ENCODE measurements around the gene ARHGEF10L. TPM values are rescaled to one million over a fixed set of nuclear protein-coding genes. Genes with fewer than 3 reads are reported as not detected.
A peak's percentile ranks its signal among the peaks of the same experiment; 100 is the strongest.

The ARHGEF10L gene
- total RNA-seq, 1 donor from 2014 or later: 57.9 TPM

GRCh38 chr1:17611991-17612390 is 72.5 kb downstream of the ARHGEF10L start:
- H3K36me3 ChIP-seq: no peaks in the 10 kb centered on the region

GRCh38 chr1:17612831-17613230 is 73.3 kb downstream of the ARHGEF10L start:
- no peaks in the 10 kb centered on the region for H3K9me3 ChIP-seq
- peaks cover 3% of the 10 kb centered on the region for H3K36me3 ChIP-seq
- no peak for TF ChIP-seq CTCF (IDR thresholded peaks at IDR 0.05)
- no peak for ATAC-seq
- intact Hi-C loops (cut with DNase I): loop anchor here (10.0 kb wide), 1 partner anchor 118 kb away; no protein-coding TSS in a partner anchor
- H3K27me3 ChIP-seq (ENCODE audit: low read depth): no peaks in the 10 kb centered on the region
- no peak overlapping the region for H3K27ac ChIP-seq
- DNase-seq: no peak
- no peak overlapping the region for H3K4me3 ChIP-seq
- peaks cover 10% of the 10 kb centered on the region for H3K4me1 ChIP-seq

More at GRCh38 chr1:17611991-17612390, 72.5 kb downstream of the ARHGEF10L start:
- intact Hi-C loops (cut with DNase I): loop anchor here (10.0 kb wide), 1 partner anchor 117 kb away; no protein-coding TSS in a partner anchor
- DNase-seq: no peak
- no peak for ATAC-seq
- Histone ChIP-seq H3K4me1 (peaks cover 10% of the 10 kb centered on the region), H3K27ac (no peak overlapping the region), H3K9me3 (no peaks in the 10 kb centered on the region), H3K27me3 (ENCODE audit: low read depth) (no peaks in the 10 kb centered on the region), H3K4me3 (no peak overlapping the region)
- TF ChIP-seq CTCF (IDR thresholded peaks at IDR 0.05): no peak

GRCh38 chr1:17614586-17614985 is 75.1 kb downstream of the ARHGEF10L start:
- Histone ChIP-seq H3K36me3 (peaks cover 3% of the 10 kb centered on the region), H3K4me1 (peaks cover 10% of the 10 kb centered on the region), H3K9me3 (no peaks in the 10 kb centered on the region), H3K27me3 (ENCODE audit: low read depth) (no peaks in the 10 kb centered on the region), H3K27ac (no peak overlapping the region), H3K4me3 (no peak overlapping the region)
- no peak for ATAC-seq
- no peak for DNase-seq
- no peak for TF ChIP-seq CTCF (IDR thresholded peaks at IDR 0.05)
- intact Hi-C loops (cut with DNase I): loop anchor here (10.0 kb wide), 1 partner anchor 120 kb away; no protein-coding TSS in a partner anchor

GRCh38 chr1:17615157-17615556 is 75.7 kb downstream of the ARHGEF10L start:
- intact Hi-C loops (cut with DNase I): loop anchor here (10.0 kb wide), 1 partner anchor 120 kb away; no protein-coding TSS in a partner anchor
- no peak overlapping the region for H3K4me3 ChIP-seq
- TF ChIP-seq CTCF (IDR thresholded peaks at IDR 0.05): no peak
- peaks cover 3% of the 10 kb centered on the region for H3K36me3 ChIP-seq
- no peak for DNase-seq
- peaks cover 10% of the 10 kb centered on the region for H3K4me1 ChIP-seq
- peak in 1 of 2 donors; percentile 29 for ATAC-seq
- no peak overlapping the region for H3K27ac ChIP-seq
- H3K9me3 ChIP-seq: no peaks in the 10 kb centered on the region
- no peaks in the 10 kb centered on the region for H3K27me3 ChIP-seq (ENCODE audit: low read depth)

- ATAC-seq (no peak), DNase-seq (no peak)
- Histone ChIP-seq H3K27ac (no peak overlapping the region), H3K4me1 (peaks cover 10% of the 10 kb centered on the region), H3K4me3 (no peak overlapping the region), H3K36me3 (peaks cover 3% of the 10 kb centered on the region), H3K27me3 (ENCODE audit: low read depth) (no peaks in the 10 kb centered on the region), H3K9me3 (no peaks in the 10 kb centered on the region)
- TF ChIP-seq CTCF (IDR thresholded peaks at IDR 0.05): no peak
- intact Hi-C loops (cut with DNase I): loop anchor here (10.0 kb wide), 1 partner anchor 121 kb away; no protein-coding TSS in a partner anchor
These were observed 76.5 kb downstream of the ARHGEF10L start for GRCh38 chr1:17615959-17616358.

Measured in lower lobe of right lung (tissue), 2 donors.